ENCODE results near the gene GPS2. TPM values are rescaled to one million over a fixed set of nuclear protein-coding genes. Genes with fewer than 3 reads are reported as not detected.

GPS2 gene
- total and polyA plus RNA-seq, 7 experiments from 2014 or later, result 72.6 to 145 (median 107) TPM

DNA sequence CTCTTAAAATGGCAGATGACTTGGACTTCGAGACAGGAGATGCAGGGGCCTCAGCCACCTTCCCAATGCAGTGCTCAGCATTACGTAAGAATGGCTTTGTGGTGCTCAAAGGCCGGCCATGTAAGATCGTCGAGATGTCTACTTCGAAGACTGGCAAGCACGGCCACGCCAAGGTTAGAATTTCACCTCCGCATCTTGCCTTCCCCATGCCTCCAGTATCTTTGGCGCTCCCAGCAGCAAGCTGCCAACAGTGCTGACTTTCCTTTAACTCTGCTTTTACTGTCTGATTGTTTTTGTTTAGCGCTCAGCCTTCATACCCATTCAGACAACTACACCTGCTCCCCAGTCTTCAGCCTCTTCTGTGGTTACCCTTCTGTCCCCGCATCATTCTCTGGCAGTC is 5.5 kb downstream of the GPS2 start:
- H3K36me3 Mint-ChIP-seq, result peaks cover 14 to 50% (median 43%) of the 10 kb centered on the region in 5 donors
- peaks cover 0 to 6% (median 0%) of the 10 kb centered on the region in 11 donors for H3K9me3 Mint-ChIP-seq
- peak overlapping the region; percentile 90 to 99 (median 95) for H3K4me3 Mint-ChIP-seq
- intact Hi-C loops (cut with micrococcal nuclease), result loop anchor here (1.0 to 5.0 kb wide), 7 partner anchors 27 to 1073 kb away; partner anchors contain the start of genes ACAP1 (in 2 of the 2), SLC16A13 (in 2 of the 2), RPL26 (in 1 of the 2) and TMEM256 (in 1 of the 2)
- H3K36me3 ChIP-seq (ENCODE audit: control insufficient read depth in 2 of 3, insufficient read depth in 3 of 3, low read length in 3 of 3), result peaks cover 37 to 56% (median 45%) of the 10 kb centered on the region in 3 experiments
- H3K27ac Mint-ChIP-seq, result peak overlapping the region; percentile 93 to 99 (median 98)
- peaks cover 0 to 8% (median 0%) of the 10 kb centered on the region in 5 donors for H3K27me3 Mint-ChIP-seq
- no peaks in the 10 kb centered on the region for H3K9me3 ChIP-seq (ENCODE audit: control insufficient read depth in 2 of 3, low read length in 3 of 3)
- peaks cover 46 to 67% (median 59%) of the 10 kb centered on the region in 7 donors for H3K4me1 Mint-ChIP-seq
- ChIA-PET POLR2A (interaction anchor here (0.7 to 11.5 kb wide), 12 partner anchors 16 to 274 kb away, joined by 3 to 336 read pairs (median 4); partner anchors contain the start of genes ACAP1, GABARAP, NEURL4 and PHF23), CTCF (interaction anchor here (0.6 to 1.2 kb wide), 7 partner anchors 8 to 100 kb away, joined by 3 read pairs; no protein-coding TSS in a partner anchor)
- H3K27me3 ChIP-seq (ENCODE audit: control insufficient read depth in 2 of 2, insufficient read depth in 2 of 2, low read length in 2 of 2), result no peaks in the 10 kb centered on the region
- DNase-seq, result no peak
- no peak for ATAC-seq
- H3K4me3 ChIP-seq (ENCODE audit: low read length), result peak overlapping the region; percentile 78
- H3K27ac ChIP-seq (ENCODE audit: low read depth, low read length), result peak overlapping the region; percentile 100
- H3K4me1 ChIP-seq (ENCODE audit: control insufficient read depth in 2 of 2, insufficient read depth in 2 of 2, low read length in 2 of 2), result peaks cover 32 to 39% of the 10 kb centered on the region in 2 donors

DNA sequence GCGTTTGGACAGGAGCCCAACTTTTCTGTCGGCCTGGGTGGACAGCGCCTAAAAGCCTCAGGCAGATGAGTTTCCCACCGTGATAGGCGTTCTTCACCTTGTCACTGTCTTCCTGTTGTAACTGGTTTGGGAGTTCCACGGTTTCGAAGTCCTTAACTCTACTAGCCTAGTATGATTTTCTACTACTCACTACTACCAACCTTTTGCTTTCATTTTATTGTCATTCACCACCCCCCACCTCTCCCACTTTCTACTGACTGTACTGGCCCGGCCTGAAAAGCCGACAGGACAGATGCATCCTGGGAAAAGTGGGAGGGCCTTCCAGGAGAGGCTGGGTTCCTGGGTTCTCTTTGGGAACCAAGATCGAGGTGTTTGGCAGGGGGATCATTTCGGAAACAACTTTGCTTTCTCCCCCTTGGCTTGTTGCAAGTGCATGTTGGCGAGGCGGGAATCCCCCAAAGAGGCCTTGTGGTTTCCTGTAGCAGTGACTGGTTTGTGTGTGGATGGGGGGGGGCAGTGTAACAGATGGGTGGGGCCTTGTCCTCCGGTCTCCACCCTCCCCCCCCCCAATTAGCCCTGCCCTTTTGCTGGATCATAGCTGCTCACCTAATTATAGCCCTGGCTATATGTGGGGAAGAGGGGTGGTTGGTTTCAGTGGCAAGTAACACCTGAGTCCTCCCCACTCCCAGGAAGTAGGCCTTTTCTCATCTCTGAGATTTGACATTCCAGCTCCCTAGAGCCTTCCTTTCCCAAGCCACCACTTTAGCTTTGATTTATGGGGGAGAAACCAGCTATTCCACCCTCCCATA is 6.3 kb downstream of the GPS2 start:
- Mint-ChIP-seq H3K36me3 (peaks cover 14 to 48% (median 43%) of the 10 kb centered on the region in 5 donors), H3K9me3 (peaks cover 0 to 6% (median 0%) of the 10 kb centered on the region in 11 donors), H3K4me3 (peak overlapping the region; percentile 90 to 99 (median 95)), H3K27ac (peak overlapping the region; percentile 93 to 99 (median 98)), H3K27me3 (peaks cover 0 to 8% (median 0%) of the 10 kb centered on the region in 5 donors), H3K4me1 (peaks cover 39 to 59% (median 51%) of the 10 kb centered on the region in 7 donors)
- Histone ChIP-seq H3K9me3 (ENCODE audit: control insufficient read depth in 2 of 3, low read length in 3 of 3) (no peaks in the 10 kb centered on the region), H3K27ac (ENCODE audit: low read depth, low read length) (peak overlapping the region; percentile 100), H3K4me3 (ENCODE audit: low read length) (peak overlapping the region; percentile 78), H3K27me3 (ENCODE audit: control insufficient read depth in 2 of 2, insufficient read depth in 2 of 2, low read length in 2 of 2) (no peaks in the 10 kb centered on the region), H3K4me1 (ENCODE audit: control insufficient read depth in 2 of 2, insufficient read depth in 2 of 2, low read length in 2 of 2) (peaks cover 25 to 31% of the 10 kb centered on the region in 2 donors), H3K36me3 (ENCODE audit: control insufficient read depth in 2 of 3, insufficient read depth in 3 of 3, low read length in 3 of 3) (peaks cover 34 to 53% (median 41%) of the 10 kb centered on the region in 3 experiments)
- ChIA-PET POLR2A (interaction anchor here (0.6 to 11.5 kb wide), 20 partner anchors 16 to 914 kb away, joined by 3 to 336 read pairs (median 4); partner anchors contain the start of genes ACAP1, GABARAP, NEURL4 and PHF23), CTCF (interaction anchor here (0.9 to 1.2 kb wide), 3 partner anchors 12 to 101 kb away, joined by 3 read pairs; no protein-coding TSS in a partner anchor)
- intact Hi-C loops (cut with micrococcal nuclease), result loop anchor here (1.0 to 5.0 kb wide), 7 partner anchors 27 to 1073 kb away; partner anchors contain the start of genes ACAP1 (in 2 of the 2), SLC16A13 (in 2 of the 2), RPL26 (in 1 of the 2) and TMEM256 (in 1 of the 2)
- ATAC-seq (peak; percentile 49), DNase-seq (peak; percentile 56 to 96 (median 88))

DNA sequence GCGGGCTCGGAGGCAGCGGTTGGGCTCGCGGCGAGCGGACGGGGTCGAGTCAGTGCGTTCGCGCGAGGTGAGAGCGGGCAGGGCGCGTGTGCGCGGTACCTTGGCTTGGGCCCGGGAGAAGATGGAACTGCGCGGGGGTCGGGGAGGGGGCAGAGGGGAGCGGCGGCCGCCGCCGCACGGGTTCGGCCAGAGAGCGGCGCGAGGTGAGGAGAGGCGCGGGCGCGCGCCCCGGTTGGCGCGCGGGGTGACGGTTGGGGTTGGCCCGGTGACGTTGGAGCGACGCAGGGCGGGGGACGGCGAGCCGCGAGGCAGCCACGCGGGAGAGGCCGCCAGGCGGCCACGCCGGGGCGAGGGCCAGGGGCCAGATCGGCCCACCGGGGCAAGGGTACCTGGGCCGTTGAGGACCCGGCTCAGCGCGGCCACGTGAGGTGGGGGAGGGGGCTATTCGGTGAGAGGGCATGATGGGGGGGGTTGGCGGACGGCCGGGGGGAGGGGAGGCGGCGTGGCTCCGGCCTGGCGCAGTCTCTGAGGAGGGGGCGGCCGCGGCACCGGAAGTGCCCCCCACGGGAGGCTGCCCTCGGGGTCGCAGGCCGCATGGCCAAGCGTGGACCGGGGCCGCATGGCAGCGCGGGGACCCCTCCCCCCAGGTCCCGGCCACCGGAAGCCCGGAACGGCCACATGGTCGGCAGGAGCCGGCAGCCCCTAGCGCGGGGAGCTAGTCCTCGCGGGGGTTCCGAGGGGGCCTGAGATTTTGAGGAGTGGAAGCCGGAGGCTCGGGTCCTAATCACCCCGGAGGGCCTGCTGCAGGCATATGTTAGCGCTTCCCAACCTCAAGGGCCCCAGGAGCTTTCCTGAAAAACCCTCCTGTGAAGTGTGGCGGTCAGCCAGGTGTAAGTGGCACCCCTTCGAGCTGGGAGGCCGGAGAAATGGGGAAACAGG is 7.2 kb downstream of the GPS2 start:
- peak overlapping the region; percentile 100 for H3K27ac ChIP-seq (ENCODE audit: low read depth, low read length)
- ATAC-seq, result peak; percentile 12
- H3K4me1 Mint-ChIP-seq, result peaks cover 35 to 50% (median 43%) of the 10 kb centered on the region in 7 donors
- peak overlapping the region; percentile 78 for H3K4me3 ChIP-seq (ENCODE audit: low read length)
- no peaks in the 10 kb centered on the region for H3K27me3 ChIP-seq (ENCODE audit: control insufficient read depth in 2 of 2, insufficient read depth in 2 of 2, low read length in 2 of 2)
- peak in 8 of 9 donors; percentile 56 to 75 (median 62) for DNase-seq
- peak overlapping the region; percentile 98 to 100 (median 99) for H3K27ac Mint-ChIP-seq
- no peaks in the 10 kb centered on the region for H3K9me3 ChIP-seq (ENCODE audit: control insufficient read depth in 2 of 3, low read length in 3 of 3)
- H3K27me3 Mint-ChIP-seq, result peaks cover 0 to 8% (median 0%) of the 10 kb centered on the region in 5 donors
- peaks cover 25 to 44% (median 32%) of the 10 kb centered on the region in 3 experiments for H3K36me3 ChIP-seq (ENCODE audit: control insufficient read depth in 2 of 3, insufficient read depth in 3 of 3, low read length in 3 of 3)
- H3K4me1 ChIP-seq (ENCODE audit: control insufficient read depth in 2 of 2, insufficient read depth in 2 of 2, low read length in 2 of 2), result peaks cover 20 to 22% of the 10 kb centered on the region in 2 donors
- H3K4me3 Mint-ChIP-seq, result peak overlapping the region; percentile 90 to 99 (median 95)
- ChIA-PET CTCF (interaction anchor here (0.6 kb wide), 1 partner anchor 634 kb away, joined by 4 read pairs; no protein-coding TSS in a partner anchor), POLR2A (interaction anchor here (0.8 to 11.5 kb wide), 11 partner anchors 22 to 915 kb away, joined by 3 to 336 read pairs (median 4); partner anchors contain the start of genes ACAP1, GABARAP, NEURL4 and PHF23)
- intact Hi-C loops (cut with micrococcal nuclease), result loop anchor here (1.0 to 5.0 kb wide), 23 partner anchors 7 to 1074 kb away; partner anchors contain the start of genes ELP5 (in 2 of the 2), GPS2 (in 2 of the 2), NEURL4 (in 2 of the 2) and PHF23 (in 2 of the 2)
- H3K36me3 Mint-ChIP-seq, result peaks cover 14 to 42% (median 37%) of the 10 kb centered on the region in 5 donors
- peaks cover 0 to 6% (median 0%) of the 10 kb centered on the region in 11 donors for H3K9me3 Mint-ChIP-seq

DNA sequence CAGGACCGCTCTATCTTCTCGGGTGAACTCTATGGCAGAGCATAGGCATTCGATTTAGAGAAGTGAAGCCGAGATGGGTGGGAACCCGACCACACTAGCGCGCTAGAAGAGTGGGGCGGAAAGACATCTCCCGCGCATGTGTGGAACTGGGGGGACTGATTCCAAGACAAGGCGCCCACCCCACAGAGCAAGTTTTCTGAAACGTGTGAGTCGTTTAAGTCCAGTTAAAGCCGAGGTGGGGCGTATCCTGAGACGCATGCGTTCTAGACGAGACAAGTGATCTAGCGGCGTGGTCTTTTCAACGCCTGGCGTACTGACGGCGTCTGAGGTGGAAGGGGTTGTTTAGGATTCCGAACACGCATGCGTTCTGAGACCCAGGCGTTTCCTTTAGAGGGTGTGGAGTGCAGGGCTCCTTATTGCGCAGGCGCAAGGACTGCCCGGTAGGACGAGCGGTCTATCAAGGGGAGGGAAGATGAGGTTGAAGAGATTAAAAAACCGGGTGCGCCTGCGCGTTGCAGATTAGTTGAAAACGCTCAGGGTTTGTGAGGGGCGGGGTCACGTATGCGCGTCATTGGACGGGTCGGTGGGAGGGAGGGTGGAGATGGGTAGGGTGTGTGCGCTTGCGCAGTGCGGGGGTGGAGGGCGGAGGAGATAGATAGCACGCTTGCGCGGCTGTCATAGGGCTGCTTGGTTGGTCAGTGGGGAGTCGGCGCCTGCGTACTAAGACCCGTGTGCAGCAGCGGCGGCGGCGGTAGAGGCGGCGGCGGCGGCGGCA is 8.1 kb downstream of the GPS2 start, which contains the start of gene EIF5A:
EIF5A (plus strand) TSS at position 718 of the 775 bp plus-strand sequence. CDS start 2,008 bp downstream, outside the sequence.
- peaks cover 28 to 44% (median 35%) of the 10 kb centered on the region in 7 donors for H3K4me1 Mint-ChIP-seq
- ChIA-PET CTCF (interaction anchor here (0.6 kb wide), 1 partner anchor 254 kb away, joined by 3 read pairs; no protein-coding TSS in a partner anchor), POLR2A (interaction anchor here (0.6 to 11.5 kb wide), 6 partner anchors 22 to 276 kb away, joined by 4 to 336 read pairs (median 4); partner anchors contain the start of genes ACAP1, MPDU1, NEURL4 and TMEM102)
- H3K27me3 Mint-ChIP-seq, result peaks cover 0 to 10% (median 0%) of the 10 kb centered on the region in 5 donors
- Histone ChIP-seq H3K36me3 (ENCODE audit: control insufficient read depth in 2 of 3, insufficient read depth in 3 of 3, low read length in 3 of 3) (peaks cover 18 to 35% (median 26%) of the 10 kb centered on the region in 3 experiments), H3K4me1 (ENCODE audit: control insufficient read depth in 2 of 2, insufficient read depth in 2 of 2, low read length in 2 of 2) (peaks cover 19 to 20% of the 10 kb centered on the region in 2 donors), H3K9me3 (ENCODE audit: control insufficient read depth in 2 of 3, low read length in 3 of 3) (no peaks in the 10 kb centered on the region), H3K27me3 (ENCODE audit: control insufficient read depth in 2 of 2, insufficient read depth in 2 of 2, low read length in 2 of 2) (no peaks in the 10 kb centered on the region), H3K4me3 (ENCODE audit: low read length) (peak within 1 kb of the TSS; percentile 78), H3K27ac (ENCODE audit: low read depth, low read length) (peak within 1 kb of the TSS; percentile 100)
- DNase-seq (peak; percentile 99 to 100 (median 100)), ATAC-seq (peak; percentile 79)
- intact Hi-C loops (cut with micrococcal nuclease), result loop anchor here (1.0 to 5.0 kb wide), 20 partner anchors 8 to 1075 kb away; partner anchors contain the start of genes ELP5 (in 2 of the 2), GPS2 (in 2 of the 2), NEURL4 (in 2 of the 2) and PHF23 (in 2 of the 2)
- peaks cover 0 to 6% (median 0%) of the 10 kb centered on the region in 11 donors for H3K9me3 Mint-ChIP-seq
- H3K4me3 Mint-ChIP-seq, result peak within 1 kb of the TSS; percentile 90 to 99 (median 95)
- H3K27ac Mint-ChIP-seq, result peak within 1 kb of the TSS; percentile 98 to 100 (median 99)
- peaks cover 14 to 36% (median 29%) of the 10 kb centered on the region in 5 donors for H3K36me3 Mint-ChIP-seq

DNA sequence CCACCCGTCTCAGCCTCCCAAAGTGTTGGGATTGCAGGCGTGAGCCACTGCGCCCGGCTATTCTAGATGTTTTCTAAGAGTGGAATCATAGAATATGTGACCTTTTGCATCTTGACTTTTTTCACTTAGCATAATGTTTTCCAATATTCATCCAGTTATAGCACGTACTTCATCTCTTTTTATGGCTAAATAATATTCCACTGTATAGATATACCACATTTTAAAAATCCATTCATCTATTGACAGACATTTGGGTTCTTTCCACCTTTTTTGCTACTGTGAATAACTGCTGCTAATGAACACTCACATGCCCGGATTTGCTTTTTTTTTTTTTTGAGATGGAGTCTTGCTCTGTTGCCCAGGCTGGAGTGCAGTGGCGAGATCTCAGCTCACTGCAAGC is 11.0 kb downstream of the GPS2 start:
- H3K27me3 Mint-ChIP-seq, result peaks cover 0 to 22% (median 0%) of the 10 kb centered on the region in 5 donors
- no peaks in the 10 kb centered on the region for H3K27me3 ChIP-seq (ENCODE audit: control insufficient read depth in 2 of 2, insufficient read depth in 2 of 2, low read length in 2 of 2)
- intact Hi-C loops (cut with micrococcal nuclease), result no loop called here
- POLR2A ChIA-PET, result interaction anchor here (0.6 to 2.0 kb wide), 5 partner anchors 9 to 365 kb away, joined by 3 to 7 read pairs (median 3); no protein-coding TSS in a partner anchor
- H3K4me3 Mint-ChIP-seq, result peak overlapping the region in 5 of 10 donors; percentile 12 to 41 (median 32)
- no peak overlapping the region for H3K27ac ChIP-seq (ENCODE audit: low read depth, low read length)
- CTCF ChIA-PET, result interaction anchor here (0.7 to 1.0 kb wide), 4 partner anchors 20 to 132 kb away, joined by 3 to 7 read pairs (median 4); no protein-coding TSS in a partner anchor
- H3K36me3 Mint-ChIP-seq, result peaks cover 0 to 13% (median 4%) of the 10 kb centered on the region in 5 donors
- peak overlapping the region in 1 of 9 donors; percentile 29 for H3K27ac Mint-ChIP-seq
- peaks cover 0 to 7% (median 0%) of the 10 kb centered on the region in 3 experiments for H3K36me3 ChIP-seq (ENCODE audit: control insufficient read depth in 2 of 3, insufficient read depth in 3 of 3, low read length in 3 of 3)
- peaks cover 1 to 2% of the 10 kb centered on the region in 2 donors for H3K4me1 ChIP-seq (ENCODE audit: control insufficient read depth in 2 of 2, insufficient read depth in 2 of 2, low read length in 2 of 2)
- H3K9me3 Mint-ChIP-seq, result peaks cover 0 to 6% (median 0%) of the 10 kb centered on the region in 11 donors
- no peaks in the 10 kb centered on the region for H3K9me3 ChIP-seq (ENCODE audit: control insufficient read depth in 2 of 3, low read length in 3 of 3)
- no peak for ATAC-seq
- DNase-seq, result no peak
- no peak overlapping the region for H3K4me3 ChIP-seq (ENCODE audit: low read length)
- peaks cover 2 to 17% (median 9%) of the 10 kb centered on the region in 7 donors for H3K4me1 Mint-ChIP-seq

Measured in naive thymus-derived CD4-positive, alpha-beta T cell (primary cell).